ENCODE measurements around the gene MIA2. TPM values are rescaled to one million over a fixed set of nuclear protein-coding genes. Genes with fewer than 3 reads are reported as not detected.

MIA2 gene
- total and polyA plus RNA-seq, 4 donors: 39.2 to 106 (median 56.4) TPM

DNA sequence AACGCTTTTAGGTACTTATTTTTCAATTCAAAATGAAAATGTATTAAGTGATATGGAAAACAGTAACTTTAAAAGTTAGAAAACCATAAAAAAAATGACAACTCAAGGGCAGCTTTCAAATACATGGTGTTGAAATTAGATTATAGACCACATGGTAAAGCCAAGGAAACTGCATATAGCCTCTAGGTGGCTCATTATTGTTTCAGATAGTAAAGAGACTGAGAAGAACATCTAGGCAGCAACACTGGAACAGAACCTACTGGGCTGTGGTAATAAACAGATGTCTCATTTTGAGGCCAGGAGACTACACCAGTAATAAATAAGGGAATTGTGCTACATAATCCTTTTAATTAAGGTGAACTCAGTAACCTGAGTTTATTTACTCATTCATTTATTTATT lies 185.6 kb downstream of the MIA2 start:
- Histone ChIP-seq H3K9ac (ENCODE audit: low read depth in 1 of 2, low read length in 2 of 2) (no peak overlapping the region), H3K4me1 (ENCODE audit: control insufficient read depth in 4 of 4, insufficient read depth in 4 of 4, low read length in 3 of 4) (peaks cover 0 to 13% (median 4%) of the 10 kb centered on the region in 4 donors), H3K9me3 (ENCODE audit: control insufficient read depth in 4 of 4, low read length in 3 of 4) (peaks cover 0 to 5% (median 3%) of the 10 kb centered on the region in 4 donors), H3K4me3 (ENCODE audit: low read depth in 1 of 3, low read length in 3 of 3) (no peak overlapping the region), H3K36me3 (ENCODE audit: control insufficient read depth in 4 of 4, insufficient read depth in 3 of 4, low read depth in 1 of 4, low read length in 3 of 4) (no peaks in the 10 kb centered on the region), H3K27me3 (ENCODE audit: control insufficient read depth in 4 of 4, insufficient read depth in 4 of 4, low read length in 3 of 4) (no peaks in the 10 kb centered on the region), H3K27ac (ENCODE audit: low read depth in 1 of 2, low read length in 2 of 2) (no peak overlapping the region)
- DNase-seq (ENCODE audit: low spot score): no peak
- TF ChIP-seq CTCF (IDR thresholded peaks at IDR 0.05; ENCODE audit: low read depth, low read length, missing input control) (no peak), GABPA (IDR thresholded peaks at IDR 0.05 in 1 of 2, conservative IDR thresholded peaks at IDR 0.05 in 1 of 2) (no peak), RAD21 (IDR thresholded peaks at IDR 0.05) (no peak), YY1 (IDR thresholded peaks at IDR 0.05) (no peak), EGR1 (IDR thresholded peaks at IDR 0.05; ENCODE audit: low read depth in 2 of 2) (no peak), TAF1 (conservative IDR thresholded peaks at IDR 0.05) (no peak), FOXA1 (IDR thresholded peaks at IDR 0.05) (no peak), RXRA (IDR thresholded peaks at IDR 0.05) (no peak), JUND (IDR thresholded peaks at IDR 0.05) (no peak), HNF4A (conservative IDR thresholded peaks at IDR 0.05) (no peak), FOXA2 (IDR thresholded peaks at IDR 0.05) (no peak), NR2F2 (IDR thresholded peaks at IDR 0.05) (no peak), SP1 (IDR thresholded peaks at IDR 0.05) (no peak), MAX (IDR thresholded peaks at IDR 0.05) (no peak)
- TF ChIP-seq, protein P1, sequence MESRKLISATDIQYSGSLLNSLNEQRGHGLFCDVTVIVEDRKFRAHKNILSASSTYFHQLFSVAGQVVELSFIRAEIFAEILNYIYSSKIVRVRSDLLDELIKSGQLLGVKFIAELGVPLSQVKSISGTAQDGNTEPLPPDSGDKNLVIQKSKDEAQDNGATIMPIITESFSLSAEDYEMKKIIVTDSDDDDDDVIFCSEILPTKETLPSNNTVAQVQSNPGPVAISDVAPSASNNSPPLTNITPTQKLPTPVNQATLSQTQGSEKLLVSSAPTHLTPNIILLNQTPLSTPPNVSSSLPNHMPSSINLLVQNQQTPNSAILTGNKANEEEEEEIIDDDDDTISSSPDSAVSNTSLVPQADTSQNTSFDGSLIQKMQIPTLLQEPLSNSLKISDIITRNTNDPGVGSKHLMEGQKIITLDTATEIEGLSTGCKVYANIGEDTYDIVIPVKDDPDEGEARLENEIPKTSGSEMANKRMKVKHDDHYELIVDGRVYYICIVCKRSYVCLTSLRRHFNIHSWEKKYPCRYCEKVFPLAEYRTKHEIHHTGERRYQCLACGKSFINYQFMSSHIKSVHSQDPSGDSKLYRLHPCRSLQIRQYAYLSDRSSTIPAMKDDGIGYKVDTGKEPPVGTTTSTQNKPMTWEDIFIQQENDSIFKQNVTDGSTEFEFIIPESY (IDR thresholded peaks at IDR 0.05): no peak
- TF ChIP-seq, protein P2, sequence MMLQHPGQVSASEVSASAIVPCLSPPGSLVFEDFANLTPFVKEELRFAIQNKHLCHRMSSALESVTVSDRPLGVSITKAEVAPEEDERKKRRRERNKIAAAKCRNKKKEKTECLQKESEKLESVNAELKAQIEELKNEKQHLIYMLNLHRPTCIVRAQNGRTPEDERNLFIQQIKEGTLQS (IDR thresholded peaks at IDR 0.05): no peak
- TF ChIP-seq, protein P3, sequence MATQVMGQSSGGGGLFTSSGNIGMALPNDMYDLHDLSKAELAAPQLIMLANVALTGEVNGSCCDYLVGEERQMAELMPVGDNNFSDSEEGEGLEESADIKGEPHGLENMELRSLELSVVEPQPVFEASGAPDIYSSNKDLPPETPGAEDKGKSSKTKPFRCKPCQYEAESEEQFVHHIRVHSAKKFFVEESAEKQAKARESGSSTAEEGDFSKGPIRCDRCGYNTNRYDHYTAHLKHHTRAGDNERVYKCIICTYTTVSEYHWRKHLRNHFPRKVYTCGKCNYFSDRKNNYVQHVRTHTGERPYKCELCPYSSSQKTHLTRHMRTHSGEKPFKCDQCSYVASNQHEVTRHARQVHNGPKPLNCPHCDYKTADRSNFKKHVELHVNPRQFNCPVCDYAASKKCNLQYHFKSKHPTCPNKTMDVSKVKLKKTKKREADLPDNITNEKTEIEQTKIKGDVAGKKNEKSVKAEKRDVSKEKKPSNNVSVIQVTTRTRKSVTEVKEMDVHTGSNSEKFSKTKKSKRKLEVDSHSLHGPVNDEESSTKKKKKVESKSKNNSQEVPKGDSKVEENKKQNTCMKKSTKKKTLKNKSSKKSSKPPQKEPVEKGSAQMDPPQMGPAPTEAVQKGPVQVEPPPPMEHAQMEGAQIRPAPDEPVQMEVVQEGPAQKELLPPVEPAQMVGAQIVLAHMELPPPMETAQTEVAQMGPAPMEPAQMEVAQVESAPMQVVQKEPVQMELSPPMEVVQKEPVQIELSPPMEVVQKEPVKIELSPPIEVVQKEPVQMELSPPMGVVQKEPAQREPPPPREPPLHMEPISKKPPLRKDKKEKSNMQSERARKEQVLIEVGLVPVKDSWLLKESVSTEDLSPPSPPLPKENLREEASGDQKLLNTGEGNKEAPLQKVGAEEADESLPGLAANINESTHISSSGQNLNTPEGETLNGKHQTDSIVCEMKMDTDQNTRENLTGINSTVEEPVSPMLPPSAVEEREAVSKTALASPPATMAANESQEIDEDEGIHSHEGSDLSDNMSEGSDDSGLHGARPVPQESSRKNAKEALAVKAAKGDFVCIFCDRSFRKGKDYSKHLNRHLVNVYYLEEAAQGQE (IDR thresholded peaks at IDR 0.05): no peak
- 96% methylated on average over 1 of the region's 1 CpG for WGBS

DNA sequence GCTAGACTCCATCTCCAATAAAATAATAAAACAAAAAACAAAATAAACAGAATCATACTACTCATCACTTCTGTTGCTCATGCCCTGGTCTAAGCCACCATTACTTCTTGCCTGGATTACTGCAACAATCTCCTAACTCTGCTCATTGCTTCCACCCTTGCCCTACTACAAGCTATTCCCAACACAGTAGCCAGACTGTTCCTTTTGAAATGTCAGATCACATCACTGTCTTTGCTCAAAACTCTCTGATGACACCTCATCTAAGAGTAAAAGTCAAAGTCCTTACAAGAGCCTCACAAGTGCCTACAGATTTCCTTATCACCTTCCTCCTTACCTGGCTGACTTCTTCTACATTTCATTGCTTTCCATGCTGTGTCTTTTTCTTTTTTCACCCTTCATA lies 188.5 kb downstream of the MIA2 start:
- H3K36me3 ChIP-seq (ENCODE audit: control insufficient read depth in 4 of 4, insufficient read depth in 3 of 4, low read depth in 1 of 4, low read length in 3 of 4): no peaks in the 10 kb centered on the region
- H3K4me1 ChIP-seq (ENCODE audit: control insufficient read depth in 4 of 4, insufficient read depth in 4 of 4, low read length in 3 of 4): peaks cover 0 to 19% (median 11%) of the 10 kb centered on the region in 4 donors
- no peaks in the 10 kb centered on the region for H3K27me3 ChIP-seq (ENCODE audit: control insufficient read depth in 4 of 4, insufficient read depth in 4 of 4, low read length in 3 of 4)
- no peak for DNase-seq (ENCODE audit: low spot score)
- H3K9ac ChIP-seq (ENCODE audit: low read depth in 1 of 2, low read length in 2 of 2): no peak overlapping the region
- H3K4me3 ChIP-seq (ENCODE audit: low read depth in 1 of 3, low read length in 3 of 3): no peak overlapping the region
- H3K9me3 ChIP-seq (ENCODE audit: control insufficient read depth in 4 of 4, low read length in 3 of 4): no peaks in the 10 kb centered on the region
- no peak overlapping the region for H3K27ac ChIP-seq (ENCODE audit: low read depth in 1 of 2, low read length in 2 of 2)
- TF ChIP-seq RXRA (IDR thresholded peaks at IDR 0.05) (no peak), GABPA (IDR thresholded peaks at IDR 0.05 in 1 of 2, conservative IDR thresholded peaks at IDR 0.05 in 1 of 2) (no peak), FOXA2 (IDR thresholded peaks at IDR 0.05) (no peak), MAX (IDR thresholded peaks at IDR 0.05) (no peak), CTCF (IDR thresholded peaks at IDR 0.05; ENCODE audit: low read depth, low read length, missing input control) (no peak), YY1 (IDR thresholded peaks at IDR 0.05) (no peak), EGR1 (IDR thresholded peaks at IDR 0.05; ENCODE audit: low read depth in 2 of 2) (no peak), TAF1 (conservative IDR thresholded peaks at IDR 0.05) (no peak), FOXA1 (IDR thresholded peaks at IDR 0.05) (no peak), HNF4G (IDR thresholded peaks at IDR 0.05) (no peak)
- TF ChIP-seq, protein P3 (IDR thresholded peaks at IDR 0.05): no peak

Measured in liver (tissue), 9 donors.